A673 (cell line): Measurements from ENCODE around the gene DPYD. TPM values are rescaled to one million over a fixed set of nuclear protein-coding genes. Genes with fewer than 3 reads are reported as not detected.

Experiments used
- BruUV-seq: library from RNA; stranded (reverse); fragments of 400-500 nt; replicated peaks from 2 replicates; lab custom pipeline; 2021; lab: Mats Ljungman, UMichigan
- CTCF ChIA-PET: fragments of 300-600 bp; sonication (Branson Sonifier 250); formaldehyde crosslinking; loops from one replicate; lab custom pipeline; 2022; ENCODE audit warnings: antibody characterized with exemption; lab: Charles Lee
- POLR2A ChIA-PET: fragments of 300-600 bp; sonication (Branson Sonifier 250); formaldehyde crosslinking; loops from one replicate; lab custom pipeline; 2022; ENCODE audit warnings: antibody characterized with exemption; ENCODE audit not compliant: low non-redundant PET; lab: Charles Lee
- DNase-seq: peaks from one replicate; pipeline ENCODE4 v3.0.0-alpha.2; 2015; ENCODE audit warnings: low spot score
- H3K27ac ChIP-seq: fragments of 200-600 bp; sonication (generic); 2 replicates; pipeline ENCODE4 v1.5.1; 2016; ENCODE audit warnings: mixed run types, low read depth, mild to moderate bottlenecking, mixed read lengths, antibody characterized with exemption, low read length; ENCODE audit not compliant: poor library complexity, severe bottlenecking
- H3K27me3 ChIP-seq: fragments of 200-600 bp; sonication (generic); replicated peaks from 2 replicates; pipeline ENCODE4 v1.6.1; 2017; ENCODE audit warnings: mixed run types, low read depth, mild to moderate bottlenecking, mixed read lengths, antibody characterized with exemption, low read length; ENCODE audit not compliant: insufficient read depth, poor library complexity
- H3K36me3 ChIP-seq: fragments of 200-600 bp; sonication (generic); 2 replicates; pipeline ENCODE4 v1.6.1; 2016; ENCODE audit warnings: mixed run types, mild to moderate bottlenecking, mixed read lengths, antibody characterized with exemption, low read length; ENCODE audit not compliant: insufficient read depth, poor library complexity, severe bottlenecking
- H3K4me1 ChIP-seq: fragments of 200-600 bp; sonication (generic); 2 replicates; pipeline ENCODE4 v1.6.1; 2017; ENCODE audit warnings: mixed run types, mild to moderate bottlenecking, mixed read lengths, antibody characterized with exemption, low read length; ENCODE audit not compliant: insufficient read depth, poor library complexity, severe bottlenecking
- H3K4me3 ChIP-seq: fragments of 200-600 bp; sonication (generic); 2 replicates; pipeline ENCODE4 v1.5.1; 2016; ENCODE audit warnings: low read depth, mixed run types, mild to moderate bottlenecking, mixed read lengths, low read length; ENCODE audit not compliant: poor library complexity, severe bottlenecking
- H3K9me3 ChIP-seq: fragments of 200-600 bp; sonication (generic); 2 replicates; pipeline ENCODE4 v1.6.1; 2016; ENCODE audit warnings: mixed run types, low read depth, mild to moderate bottlenecking, mixed read lengths, antibody characterized with exemption, low read length; ENCODE audit not compliant: poor library complexity, severe bottlenecking
- EZH2 ChIP-seq: fragments of 200-600 bp; sonication (generic); IDR thresholded peaks from 2 replicates; pipeline ENCODE4 v1.6.1; 2017; ENCODE audit warnings: borderline replicate concordance, low read depth, mild to moderate bottlenecking, mixed read lengths, antibody characterized with exemption, low read length; ENCODE audit not compliant: poor library complexity, severe bottlenecking
- intact Hi-C: fragments of 100-400 bp; cut with micrococcal nuclease; formaldehyde crosslinking; loops from one replicate; pipeline ENCODE4 v1.10.0; 2022; ENCODE audit not compliant: unreplicated experiment
- total RNA-seq: library from RNA; stranded (reverse); gene quantifications from 2 replicates; pipeline ENCODE4 v1.2.3, GENCODE V29; 2021
- TF ChIP-seq, protein P1 (sequence below): fragments of 300-800, 200-600 bp; sonication (generic); conservative IDR thresholded peaks from 2 replicates; pipeline ENCODE4 v1.5.1; 2017; ENCODE audit warnings: low read depth, mild to moderate bottlenecking, antibody characterized with exemption, low read length, moderate library complexity, mixed read lengths

The DPYD gene
- total RNA-seq, 1 experiment from 2014 or later, result 13.4 TPM

DNA sequence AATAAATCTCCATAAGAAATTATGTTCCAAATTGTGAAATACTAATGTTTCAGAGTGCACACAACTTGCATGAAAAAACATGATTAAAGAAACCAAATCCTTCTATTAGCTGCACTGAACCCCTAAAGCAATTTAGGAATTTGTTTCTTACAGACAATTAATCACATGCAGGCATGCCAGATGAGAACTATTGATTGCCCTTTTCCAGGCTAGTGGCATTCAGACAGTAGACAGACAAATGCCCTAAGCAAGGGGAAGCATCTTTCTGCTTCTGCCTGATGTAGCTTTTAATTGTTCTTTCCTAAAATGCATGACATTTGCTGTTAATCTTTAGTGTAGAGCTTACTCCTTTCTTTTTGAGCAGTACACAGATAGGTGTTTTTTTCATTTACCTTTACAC, 229.5 kb downstream of the DPYD start:
- Histone ChIP-seq H3K36me3 (no peaks in the 10 kb centered on the region), H3K27me3 (no peaks in the 10 kb centered on the region), H3K9me3 (no peaks in the 10 kb centered on the region), H3K4me1 (no peaks in the 10 kb centered on the region), H3K4me3 (no peak overlapping the region), H3K27ac (no peak overlapping the region)
- intact Hi-C loops, result no loop called here
- ChIA-PET CTCF (no interaction called here), POLR2A (no interaction called here)
- no peak for DNase-seq
- TF ChIP-seq, protein P1, sequence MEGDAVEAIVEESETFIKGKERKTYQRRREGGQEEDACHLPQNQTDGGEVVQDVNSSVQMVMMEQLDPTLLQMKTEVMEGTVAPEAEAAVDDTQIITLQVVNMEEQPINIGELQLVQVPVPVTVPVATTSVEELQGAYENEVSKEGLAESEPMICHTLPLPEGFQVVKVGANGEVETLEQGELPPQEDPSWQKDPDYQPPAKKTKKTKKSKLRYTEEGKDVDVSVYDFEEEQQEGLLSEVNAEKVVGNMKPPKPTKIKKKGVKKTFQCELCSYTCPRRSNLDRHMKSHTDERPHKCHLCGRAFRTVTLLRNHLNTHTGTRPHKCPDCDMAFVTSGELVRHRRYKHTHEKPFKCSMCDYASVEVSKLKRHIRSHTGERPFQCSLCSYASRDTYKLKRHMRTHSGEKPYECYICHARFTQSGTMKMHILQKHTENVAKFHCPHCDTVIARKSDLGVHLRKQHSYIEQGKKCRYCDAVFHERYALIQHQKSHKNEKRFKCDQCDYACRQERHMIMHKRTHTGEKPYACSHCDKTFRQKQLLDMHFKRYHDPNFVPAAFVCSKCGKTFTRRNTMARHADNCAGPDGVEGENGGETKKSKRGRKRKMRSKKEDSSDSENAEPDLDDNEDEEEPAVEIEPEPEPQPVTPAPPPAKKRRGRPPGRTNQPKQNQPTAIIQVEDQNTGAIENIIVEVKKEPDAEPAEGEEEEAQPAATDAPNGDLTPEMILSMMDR, result no peak
- TF ChIP-seq EZH2, result no peak
- no TSS peak for BruUV-seq

DNA sequence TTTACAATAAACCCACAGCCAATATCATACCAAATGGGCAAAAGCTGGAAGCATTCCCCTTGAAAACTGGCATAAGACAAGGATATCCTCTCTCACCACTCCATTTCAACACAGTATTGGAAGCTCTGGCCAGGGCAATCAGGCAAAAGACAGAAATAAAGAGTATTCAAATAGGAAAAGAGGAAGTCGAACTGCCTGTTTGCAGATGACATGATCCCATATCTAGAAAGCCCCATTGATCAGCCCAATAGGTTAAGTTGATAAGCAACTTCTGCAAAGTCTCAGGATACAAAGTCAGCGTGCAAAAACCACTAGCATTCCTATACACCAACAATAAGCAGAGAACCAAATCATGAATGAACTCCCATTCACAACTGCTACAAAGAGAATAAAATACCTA, 235.5 kb downstream of the DPYD start:
- no TSS peak for BruUV-seq

DNA sequence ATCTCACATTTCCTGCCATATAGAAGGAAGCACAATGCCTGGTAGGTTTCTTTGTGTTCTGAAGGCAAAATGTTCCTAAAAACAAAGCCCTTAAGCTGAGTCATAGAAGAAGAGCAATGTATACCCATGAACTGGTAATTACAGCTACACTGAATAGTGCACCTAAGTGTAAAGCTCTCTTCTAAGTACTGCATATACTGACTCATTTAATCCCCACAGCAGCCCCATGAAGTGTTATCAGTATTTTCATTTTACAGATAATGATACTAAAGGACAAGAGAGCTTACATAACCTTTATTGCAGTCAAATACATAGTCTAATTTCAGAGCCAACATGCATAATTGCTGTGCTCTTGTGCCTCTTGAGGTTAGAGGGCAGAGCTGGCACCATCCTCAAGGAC, 239.9 kb downstream of the DPYD start:
- Histone ChIP-seq H3K27ac (no peak overlapping the region), H3K4me1 (no peaks in the 10 kb centered on the region), H3K36me3 (no peaks in the 10 kb centered on the region), H3K27me3 (no peaks in the 10 kb centered on the region), H3K9me3 (no peaks in the 10 kb centered on the region), H3K4me3 (no peak overlapping the region)
- intact Hi-C loops, result no loop called here
- BruUV-seq, result no TSS peak
- ChIA-PET CTCF (no interaction called here), POLR2A (no interaction called here)
- no peak for TF ChIP-seq EZH2
- TF ChIP-seq, protein P1, result no peak
- peak; percentile 9 for DNase-seq

More for the DNA sequence above, 235.5 kb downstream of the DPYD start:
- POLR2A ChIA-PET, result no interaction called here
- no peak for DNase-seq
- intact Hi-C loops, result no loop called here
- Histone ChIP-seq H3K4me3 (no peak overlapping the region), H3K36me3 (no peaks in the 10 kb centered on the region), H3K27me3 (no peaks in the 10 kb centered on the region), H3K4me1 (no peaks in the 10 kb centered on the region), H3K27ac (no peak overlapping the region), H3K9me3 (no peaks in the 10 kb centered on the region)
- CTCF ChIA-PET, result no interaction called here
- TF ChIP-seq, protein P1, result no peak
- TF ChIP-seq EZH2, result no peak
